C4-2B (cell line): Measurements from ENCODE around the gene SLC27A1.

ENCODE experiments used
- ZFX ChIP-seq: fragments of 450-650 bp; IDR thresholded peaks from 2 replicates; pipeline ENCODE4 v1.6.1; 2017
- TF ChIP-seq, protein P1 (sequence below): fragments of 450-650 bp; conservative IDR thresholded peaks from 2 replicates; pipeline ENCODE4 v1.5.1; 2017; ENCODE audit warnings: mild to moderate bottlenecking

DNA sequence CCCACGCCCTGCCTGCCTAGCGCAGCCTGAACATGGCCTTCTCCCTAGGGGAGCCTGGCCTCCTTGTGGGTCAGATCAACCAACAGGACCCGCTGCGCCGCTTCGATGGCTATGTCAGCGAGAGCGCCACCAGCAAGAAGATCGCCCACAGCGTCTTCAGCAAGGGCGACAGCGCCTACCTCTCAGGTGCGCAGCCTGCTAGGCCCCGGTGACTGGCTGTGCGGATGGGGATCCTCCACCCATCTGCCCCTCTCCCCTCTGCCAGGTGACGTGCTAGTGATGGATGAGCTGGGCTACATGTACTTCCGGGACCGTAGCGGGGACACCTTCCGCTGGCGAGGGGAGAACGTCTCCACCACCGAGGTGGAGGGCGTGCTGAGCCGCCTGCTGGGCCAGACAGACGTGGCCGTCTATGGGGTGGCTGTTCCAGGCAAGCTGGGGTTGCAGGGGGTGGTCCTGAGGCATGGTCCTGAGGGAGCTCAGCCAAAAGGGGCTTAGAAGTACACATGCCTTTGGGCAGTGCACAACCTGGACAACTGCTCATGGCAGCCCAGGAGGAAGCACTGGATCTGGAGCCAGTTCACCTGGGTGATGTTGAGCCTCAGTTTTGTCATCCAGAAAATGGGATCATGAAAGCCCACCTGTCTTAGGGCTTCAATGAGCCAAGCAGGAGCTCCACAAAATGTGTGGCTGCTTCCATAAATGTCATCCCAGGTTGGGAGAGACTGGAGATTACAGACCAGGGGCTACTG, 30.3 kb downstream of the SLC27A1 start:
- TF ChIP-seq, protein P1, sequence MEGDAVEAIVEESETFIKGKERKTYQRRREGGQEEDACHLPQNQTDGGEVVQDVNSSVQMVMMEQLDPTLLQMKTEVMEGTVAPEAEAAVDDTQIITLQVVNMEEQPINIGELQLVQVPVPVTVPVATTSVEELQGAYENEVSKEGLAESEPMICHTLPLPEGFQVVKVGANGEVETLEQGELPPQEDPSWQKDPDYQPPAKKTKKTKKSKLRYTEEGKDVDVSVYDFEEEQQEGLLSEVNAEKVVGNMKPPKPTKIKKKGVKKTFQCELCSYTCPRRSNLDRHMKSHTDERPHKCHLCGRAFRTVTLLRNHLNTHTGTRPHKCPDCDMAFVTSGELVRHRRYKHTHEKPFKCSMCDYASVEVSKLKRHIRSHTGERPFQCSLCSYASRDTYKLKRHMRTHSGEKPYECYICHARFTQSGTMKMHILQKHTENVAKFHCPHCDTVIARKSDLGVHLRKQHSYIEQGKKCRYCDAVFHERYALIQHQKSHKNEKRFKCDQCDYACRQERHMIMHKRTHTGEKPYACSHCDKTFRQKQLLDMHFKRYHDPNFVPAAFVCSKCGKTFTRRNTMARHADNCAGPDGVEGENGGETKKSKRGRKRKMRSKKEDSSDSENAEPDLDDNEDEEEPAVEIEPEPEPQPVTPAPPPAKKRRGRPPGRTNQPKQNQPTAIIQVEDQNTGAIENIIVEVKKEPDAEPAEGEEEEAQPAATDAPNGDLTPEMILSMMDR, result no peak
- TF ChIP-seq ZFX, result no peak
